ENCODE results near the gene GAS2.

GAS2 gene

DNA sequence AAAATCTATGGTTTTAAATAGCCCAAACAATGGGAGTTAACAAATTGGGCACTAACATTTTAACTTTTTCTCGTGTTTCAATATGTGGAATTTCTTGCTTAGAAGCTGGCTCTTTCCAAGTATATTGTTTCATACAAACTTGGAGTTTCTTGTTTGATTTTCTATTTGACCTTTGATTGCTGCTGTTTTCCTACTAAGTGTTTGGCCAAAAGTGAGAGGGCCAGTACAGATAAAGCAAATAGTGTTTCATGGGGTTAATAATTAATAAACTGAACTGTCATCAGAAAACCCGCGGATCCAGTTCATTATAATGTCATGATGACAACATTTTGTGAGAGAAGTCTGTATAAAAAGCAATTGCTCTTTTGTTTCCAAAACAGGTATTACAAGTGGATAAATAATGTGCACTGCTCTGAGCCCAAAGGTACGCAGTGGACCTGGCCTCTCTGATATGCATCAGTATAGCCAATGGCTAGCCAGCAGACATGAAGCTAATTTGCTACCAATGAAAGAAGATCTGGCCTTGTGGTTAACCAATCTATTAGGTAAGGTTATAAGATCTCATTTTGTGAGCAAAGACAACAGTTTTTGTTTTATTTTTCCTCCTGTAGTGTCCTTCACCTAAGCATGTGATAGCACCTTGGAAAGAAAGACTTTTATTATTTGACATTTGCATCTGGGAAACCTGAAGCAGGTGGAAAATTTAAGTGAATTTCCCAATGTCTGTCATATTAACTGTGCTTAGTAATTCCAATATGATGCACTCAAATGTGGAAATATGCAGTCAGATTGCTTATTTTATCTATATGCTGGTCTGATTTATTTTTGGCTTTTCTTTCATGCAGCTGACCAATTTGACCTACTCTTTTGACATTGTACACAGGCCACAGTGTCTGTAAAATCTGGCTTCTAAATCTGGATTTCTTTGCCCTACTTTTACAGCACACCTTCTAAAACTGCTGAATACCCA lies 8.3 kb downstream of the GAS2 start:
- no peak for DNase-seq

DNA sequence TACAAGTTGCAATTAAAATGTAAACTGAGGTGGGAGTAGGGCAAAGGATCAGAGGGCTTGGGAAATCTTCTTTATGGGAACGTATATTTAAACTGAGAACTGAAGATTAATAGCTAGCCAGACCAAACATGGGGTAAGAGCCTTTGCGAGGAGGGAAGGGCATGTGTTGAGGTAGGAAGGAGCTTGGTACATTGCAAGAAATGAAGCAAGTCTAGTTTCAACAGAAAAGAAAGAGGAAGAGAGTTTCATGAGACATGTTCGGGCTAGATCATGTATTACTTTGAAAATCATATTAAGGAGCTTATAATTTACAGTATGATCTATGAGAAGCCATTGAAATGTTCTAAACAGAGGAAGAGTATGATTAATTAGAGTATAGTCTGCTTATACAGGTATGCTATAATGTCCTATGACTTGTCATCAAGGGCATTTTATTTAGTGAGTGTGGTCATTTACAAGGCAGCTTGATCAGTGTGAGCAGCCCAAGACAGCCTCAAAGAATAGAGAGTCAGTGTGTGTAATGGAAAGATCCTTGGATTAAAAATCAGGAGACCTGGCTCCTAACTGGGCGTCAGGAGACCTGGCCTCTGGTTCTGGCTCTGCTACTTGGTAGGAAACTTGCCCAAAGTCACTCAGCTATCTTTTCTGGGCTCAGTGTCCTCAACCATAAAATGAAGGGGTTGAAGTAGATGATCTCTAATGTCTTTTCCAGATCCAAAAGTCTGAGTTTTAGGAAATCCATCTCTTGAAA lies 10.9 kb downstream of the GAS2 start:
- no peak for DNase-seq

DNA sequence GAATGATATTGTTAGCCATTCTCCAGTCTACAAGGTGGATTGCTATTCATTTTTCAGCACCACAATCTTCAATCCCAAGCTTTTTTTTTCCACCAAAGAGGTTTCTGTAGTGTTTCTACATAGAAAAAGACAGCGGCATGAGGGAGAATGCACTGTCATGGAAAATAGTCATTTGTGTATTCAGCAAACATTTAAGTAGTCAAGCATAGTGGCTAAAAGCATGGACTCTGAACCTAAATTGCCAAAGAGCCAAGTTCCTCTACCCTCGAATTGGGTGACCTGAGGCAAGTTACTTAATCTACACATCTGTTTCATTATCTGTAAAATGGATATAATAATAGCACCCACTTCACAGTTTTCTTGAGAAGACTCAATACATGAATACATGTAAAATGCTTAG lies 14.2 kb downstream of the GAS2 start:
- no peak for DNase-seq

DNA sequence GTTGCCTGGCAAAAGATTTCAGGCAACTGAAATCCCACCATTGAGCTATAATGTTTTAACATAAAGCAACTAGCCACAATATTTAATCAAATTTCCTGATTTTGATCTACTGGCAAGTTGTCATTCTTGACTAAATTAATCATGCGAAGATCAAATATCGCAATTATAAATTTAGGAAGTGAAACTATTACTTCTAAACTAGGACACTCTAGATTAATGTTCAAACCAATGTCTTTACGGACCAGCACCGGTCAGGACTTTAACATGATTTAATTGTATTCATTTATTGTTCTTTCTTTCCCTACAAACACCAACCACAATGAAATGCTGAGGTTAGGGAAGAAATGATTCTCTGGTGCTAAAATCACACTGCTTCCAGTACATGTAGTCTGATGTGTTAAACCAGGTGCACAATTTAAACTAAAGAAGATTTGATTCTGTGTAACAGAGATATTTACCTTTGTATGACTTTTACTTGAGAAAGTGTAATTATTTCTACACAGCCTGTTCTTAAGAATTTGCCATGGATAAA lies 14.9 kb downstream of the GAS2 start:
- no peak for DNase-seq

DNA sequence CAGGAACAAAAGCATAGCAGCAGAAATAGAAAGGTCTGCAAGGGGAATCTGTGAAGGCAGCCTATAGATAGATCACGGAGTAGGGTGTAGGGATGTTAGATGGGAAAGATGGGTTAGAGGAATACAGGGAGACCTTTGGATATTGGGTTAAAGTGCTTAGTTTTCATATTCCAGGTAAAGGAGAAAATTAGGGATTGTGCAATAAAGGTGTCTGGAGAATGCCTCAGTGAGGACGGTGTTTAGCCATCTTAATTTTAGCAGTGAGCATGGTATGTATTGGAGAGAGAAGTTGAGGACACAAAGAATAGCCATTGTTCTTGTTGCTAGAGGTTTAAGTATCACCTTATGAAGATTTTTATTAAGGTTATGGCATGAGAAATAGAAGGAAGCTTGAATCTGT lies 17.7 kb downstream of the GAS2 start:
- no peak for DNase-seq

DNA sequence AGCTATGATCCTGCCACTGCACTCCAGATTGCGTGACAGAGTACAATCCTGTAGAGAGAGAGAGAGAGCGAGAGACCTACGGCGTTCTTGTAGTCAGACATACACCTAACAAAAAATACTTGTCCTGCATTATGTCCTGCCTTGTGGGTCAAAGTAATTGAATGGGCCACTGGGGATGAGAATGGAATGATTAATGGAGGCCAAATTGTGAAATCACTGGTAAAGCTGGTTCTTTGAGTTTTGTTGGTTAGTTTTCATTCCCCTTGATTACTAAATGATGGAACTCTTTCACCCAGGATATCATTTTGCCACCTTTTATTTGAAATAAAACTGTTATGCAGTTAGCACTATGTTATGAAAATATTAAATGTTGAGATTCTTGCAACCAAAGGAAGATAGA lies 18.7 kb downstream of the GAS2 start:
- no peak for DNase-seq

DNA sequence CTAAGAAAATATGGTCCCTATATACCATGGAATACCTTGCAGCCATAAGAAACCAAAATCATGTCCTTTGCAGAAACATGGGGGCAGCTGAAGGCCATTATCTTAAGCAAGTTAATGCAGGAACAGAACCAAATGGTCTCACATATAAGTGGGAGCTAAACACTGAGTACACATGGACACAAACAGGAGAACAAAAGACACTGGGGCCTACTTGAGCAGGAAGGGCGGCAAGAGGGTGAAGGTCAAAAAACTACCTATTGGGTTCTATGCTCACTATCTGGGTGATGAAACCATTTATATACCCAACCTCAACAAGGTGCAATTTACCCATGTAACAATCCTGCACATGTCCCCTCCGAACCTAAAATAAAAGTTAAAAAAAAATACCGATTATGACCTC lies 22.5 kb downstream of the GAS2 start:
- DNase-seq, result no peak

DNA sequence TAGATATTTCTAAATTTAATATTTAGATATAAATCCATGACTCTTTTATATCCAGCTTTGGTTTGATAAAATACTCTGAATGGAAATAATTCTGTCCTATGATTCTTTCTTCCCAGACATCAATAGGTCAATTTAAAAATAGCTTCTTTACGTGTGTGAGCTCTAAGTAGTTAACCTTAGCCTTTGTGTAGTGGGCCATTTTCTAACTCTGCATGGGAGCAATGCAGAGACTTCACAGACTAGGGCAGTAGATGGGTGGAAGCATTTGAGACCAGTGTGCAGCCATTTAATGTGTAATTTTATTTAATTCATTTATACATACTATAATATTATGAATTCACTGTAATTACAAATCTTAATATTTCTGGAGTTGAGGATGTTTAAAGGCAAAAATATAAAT lies 23.8 kb downstream of the GAS2 start:
- DNase-seq, result no peak

DNA sequence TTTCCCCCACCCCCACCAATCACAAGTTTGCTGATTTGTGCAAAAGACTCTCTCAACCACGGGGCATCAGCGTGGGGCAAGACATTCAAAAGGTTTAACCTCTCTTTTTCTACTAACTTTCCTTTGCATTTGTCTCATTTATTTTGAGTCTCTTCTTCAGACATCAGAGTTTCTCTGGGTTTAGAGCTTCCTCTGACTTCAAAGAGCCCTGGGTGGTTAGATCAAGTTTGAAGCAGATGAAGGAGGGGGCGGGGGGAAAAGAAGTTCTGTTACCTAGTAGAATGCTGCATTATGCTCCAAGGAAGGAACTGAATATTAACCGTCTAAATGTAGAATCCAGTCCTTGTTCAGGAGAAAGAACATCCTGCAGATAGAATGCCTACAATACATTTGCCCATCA lies 24.5 kb downstream of the GAS2 start:
- no peak for DNase-seq

DNA sequence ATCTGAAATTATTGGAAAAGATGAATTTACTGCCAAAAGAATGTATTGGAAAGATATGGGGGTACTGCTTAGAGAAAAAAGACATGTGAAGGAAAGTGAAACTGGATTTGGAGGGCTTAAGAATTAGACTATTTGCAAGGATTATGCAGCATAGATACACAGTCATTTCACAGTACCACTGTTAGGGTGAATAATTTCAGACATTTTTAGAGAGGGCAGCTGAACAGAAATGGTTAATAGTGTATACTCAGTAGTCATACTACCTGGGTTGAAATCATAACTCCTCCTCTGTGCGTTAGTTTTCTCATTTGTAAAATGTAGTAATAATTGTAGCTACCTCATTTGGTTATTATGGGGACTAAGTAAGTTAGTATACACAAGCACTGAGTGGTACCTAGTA lies 33.0 kb downstream of the GAS2 start:
- DNase-seq, result no peak

DNA sequence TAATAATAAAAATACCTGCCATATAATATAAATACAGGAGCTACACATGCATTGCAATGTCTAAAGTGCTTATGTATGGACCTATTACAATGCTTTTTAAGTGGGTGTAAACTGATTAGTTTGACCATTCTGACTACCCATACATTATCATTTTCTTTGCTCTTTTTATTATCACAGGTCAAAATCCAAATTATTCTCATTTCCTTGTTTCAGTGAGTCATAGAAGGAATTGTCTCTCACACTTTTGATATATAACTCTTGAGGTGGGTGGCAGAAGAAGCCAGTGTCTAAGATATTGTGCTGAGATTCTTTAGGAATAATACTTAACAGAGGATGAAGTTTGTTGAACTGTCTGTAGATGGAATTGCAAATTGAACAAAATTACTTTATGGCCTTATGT lies 35.6 kb downstream of the GAS2 start:
- DNase-seq, result no peak

DNA sequence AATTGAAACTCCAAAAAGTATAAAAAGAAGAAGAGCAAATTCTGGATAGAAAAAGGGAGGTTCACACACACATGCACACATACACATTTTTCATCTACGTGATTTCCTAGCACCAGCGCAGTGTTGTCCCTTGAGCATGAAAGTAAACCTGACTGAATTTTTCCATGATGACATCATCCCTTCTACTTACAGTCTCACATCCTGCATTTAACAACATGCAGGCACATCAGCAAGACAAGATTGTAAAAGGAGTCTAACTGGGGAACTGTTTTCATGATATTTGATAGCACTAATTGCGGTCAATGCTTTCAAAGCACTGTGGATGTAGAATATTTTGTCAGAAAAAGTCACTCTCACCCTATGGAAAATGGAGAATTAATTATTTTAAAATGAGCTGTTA lies 36.6 kb downstream of the GAS2 start:
- peak; percentile 52 for DNase-seq

DNA sequence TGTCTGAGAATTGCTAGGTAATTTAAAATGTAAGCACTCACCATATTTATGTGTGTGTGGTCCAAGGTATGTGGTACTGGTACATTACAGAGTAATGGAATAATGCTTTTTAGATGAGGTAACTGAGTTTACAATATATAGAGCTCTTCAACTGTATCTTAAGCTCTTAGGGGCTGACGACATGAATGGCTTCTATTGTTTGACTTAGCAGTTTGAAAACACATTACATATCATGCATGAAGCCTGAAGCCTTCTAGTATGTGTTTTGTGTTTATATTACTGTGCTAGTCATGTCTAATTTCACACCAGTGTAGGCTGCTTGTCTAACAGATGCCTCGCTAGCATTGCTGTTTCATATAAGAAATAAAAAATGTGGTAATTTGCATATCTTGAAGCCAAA lies 37.2 kb downstream of the GAS2 start:
- DNase-seq, result peak; percentile 43

DNA sequence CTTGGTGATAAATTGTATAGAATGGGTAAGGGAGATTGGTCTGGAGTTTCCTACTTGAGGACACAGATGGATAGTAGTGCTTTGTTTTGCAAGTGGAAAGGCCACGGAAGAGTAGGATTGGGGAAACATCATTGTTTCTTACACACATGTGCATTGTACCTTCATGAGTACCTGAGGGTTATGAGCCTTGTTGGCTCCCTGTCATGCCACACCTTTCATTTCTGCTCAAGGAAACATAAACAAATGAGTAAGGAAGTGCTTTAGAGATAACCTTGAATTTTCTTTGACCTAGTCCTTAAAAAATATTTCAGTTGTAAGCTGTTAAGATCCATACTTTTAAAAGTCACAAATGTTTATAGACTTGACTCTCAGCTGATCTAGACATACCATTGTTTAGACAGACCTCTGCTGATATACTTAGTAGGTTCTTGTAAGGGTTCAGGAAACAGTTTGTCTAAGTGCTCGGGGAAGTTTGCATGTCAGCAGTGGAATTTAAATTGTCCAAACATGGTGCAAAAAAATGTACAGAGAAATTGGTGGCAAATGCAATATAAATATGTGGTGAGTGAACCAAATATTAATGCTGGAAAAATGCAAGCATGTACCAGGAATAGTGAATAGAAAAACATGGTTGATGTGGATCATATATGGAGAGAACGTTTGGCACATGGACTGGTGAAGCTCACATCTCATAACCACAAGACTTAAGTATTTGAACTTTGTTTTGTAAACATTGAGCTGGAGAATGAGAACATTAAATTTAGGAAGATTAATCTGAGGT lies 40.9 kb downstream of the GAS2 start:
- no peak for DNase-seq

DNA sequence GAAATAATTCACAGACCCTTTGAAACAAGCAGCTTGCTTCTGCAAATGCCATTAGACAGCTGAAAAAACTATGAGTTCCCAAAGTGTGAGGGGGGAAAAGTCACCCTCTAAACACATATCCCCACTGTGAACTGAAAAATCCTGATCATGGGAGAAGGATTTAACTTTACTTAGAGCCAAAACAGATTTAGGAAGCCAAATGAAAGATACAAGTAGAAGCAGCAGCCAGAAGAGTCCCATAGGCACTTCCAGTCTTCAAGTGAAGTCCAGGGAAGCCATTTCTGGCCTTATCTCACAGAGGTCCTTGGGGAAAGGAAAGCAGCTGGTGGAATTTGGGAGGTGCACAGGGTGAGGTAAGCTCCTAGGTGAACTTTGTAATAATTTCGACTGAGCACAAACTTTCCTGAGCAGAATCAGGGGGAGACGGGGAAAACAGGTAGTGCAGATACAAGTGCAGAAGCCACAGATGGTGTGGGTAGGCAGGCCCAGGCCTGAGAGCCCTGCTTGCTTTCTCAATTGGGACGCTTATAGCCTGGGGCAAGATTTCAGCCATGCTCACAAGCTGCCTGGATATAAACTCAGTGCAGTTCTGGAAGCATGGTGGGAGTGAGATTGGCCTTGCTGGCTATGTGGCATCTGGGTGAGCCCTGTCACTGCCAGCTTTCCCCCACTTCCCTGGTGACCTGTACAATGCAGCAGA lies 44.8 kb downstream of the GAS2 start:
- no peak for DNase-seq

DNA sequence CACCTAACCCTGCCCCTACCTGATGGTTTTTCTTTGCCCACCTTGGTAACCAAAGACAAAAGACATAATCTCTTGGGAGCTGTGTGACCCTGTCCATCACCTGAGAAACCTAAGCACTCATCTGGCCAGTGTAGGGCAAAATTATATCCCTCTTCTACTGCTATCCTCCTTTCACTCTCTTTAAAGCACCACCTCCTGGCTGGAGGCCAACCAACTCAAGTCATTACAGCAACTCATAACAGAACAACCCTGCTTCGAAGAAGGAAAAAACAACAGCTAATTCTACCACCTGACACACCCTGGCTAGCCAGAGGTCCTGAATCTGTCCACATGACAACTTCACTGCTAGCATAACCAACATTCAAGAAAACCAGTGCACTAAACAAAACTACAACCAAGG lies 45.5 kb downstream of the GAS2 start:
- no peak for DNase-seq

DNA sequence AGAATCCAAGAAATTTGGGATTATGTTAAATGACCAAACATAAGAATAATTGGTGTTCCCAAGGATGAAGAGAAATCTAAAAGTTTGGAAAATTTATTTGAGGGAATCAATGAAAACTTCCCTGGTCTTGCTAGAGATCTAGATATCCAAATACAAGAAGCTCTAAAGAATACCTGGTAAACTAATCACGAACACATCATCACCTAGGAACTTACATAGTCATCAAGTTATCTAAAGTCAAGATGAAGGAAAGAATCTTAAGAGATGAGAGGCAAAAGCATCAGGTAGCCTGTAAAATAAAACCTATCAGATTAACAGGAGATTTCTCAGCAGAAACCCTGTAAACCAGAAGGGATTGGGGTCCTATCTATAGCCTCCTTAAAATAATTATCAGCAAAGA lies 46.9 kb downstream of the GAS2 start:
- no peak for DNase-seq

DNA sequence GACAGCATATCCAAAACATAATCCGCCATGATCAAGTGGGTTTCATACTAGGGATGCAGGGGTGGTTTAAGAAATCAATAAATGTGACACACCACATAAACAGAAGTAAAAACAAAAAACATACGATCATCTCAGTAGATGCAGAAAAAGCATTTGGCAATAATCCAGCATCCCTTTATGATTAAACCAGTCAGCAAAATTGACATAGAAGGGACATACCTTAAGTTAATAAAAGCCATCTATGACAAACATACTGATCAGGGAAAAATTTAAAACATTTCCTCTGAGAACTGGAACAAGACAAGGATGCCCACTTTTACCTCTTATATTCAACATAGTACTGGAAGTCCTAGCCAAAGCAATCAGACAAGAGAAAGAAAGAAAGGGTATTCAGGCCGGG lies 49.6 kb downstream of the GAS2 start:
- DNase-seq, result no peak

DNA sequence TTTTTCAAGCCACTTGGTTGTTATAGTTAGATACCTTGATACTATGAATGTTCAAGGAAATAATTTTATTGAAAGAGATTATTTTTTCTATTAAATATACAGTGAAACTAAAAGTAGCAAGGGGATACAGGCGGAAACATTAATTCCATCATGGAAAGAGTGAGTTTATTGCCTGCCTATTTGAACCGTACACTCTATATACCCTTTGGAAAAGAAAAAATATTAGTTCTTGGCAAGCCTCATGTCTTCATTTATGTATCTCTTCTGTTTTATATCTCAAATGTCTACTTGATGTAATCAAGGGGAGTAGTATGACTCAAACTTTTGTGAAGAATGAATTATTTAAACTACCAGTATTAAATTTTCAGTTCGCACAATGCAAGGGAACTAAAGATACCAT lies 54.0 kb downstream of the GAS2 start:
- no peak for DNase-seq

DNA sequence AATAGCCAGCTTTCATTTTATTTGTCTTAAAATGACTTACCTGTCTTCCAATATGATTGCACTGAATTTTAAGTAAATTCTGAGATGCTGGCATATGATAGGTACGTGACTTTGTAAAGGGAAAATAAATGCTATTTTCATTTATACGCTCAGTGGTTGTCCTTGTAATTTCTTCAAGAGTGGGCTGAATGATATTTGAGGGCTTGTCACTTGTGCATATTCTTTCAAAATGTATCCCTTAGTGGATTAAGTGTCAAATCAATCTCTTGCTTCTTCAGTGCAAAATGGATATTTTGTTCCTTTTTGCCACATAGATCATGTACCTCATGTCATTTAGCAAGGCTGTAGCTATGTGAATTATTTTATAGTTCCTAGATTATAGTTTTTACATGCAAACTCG lies 56.9 kb downstream of the GAS2 start:
- no peak for DNase-seq

DNA sequence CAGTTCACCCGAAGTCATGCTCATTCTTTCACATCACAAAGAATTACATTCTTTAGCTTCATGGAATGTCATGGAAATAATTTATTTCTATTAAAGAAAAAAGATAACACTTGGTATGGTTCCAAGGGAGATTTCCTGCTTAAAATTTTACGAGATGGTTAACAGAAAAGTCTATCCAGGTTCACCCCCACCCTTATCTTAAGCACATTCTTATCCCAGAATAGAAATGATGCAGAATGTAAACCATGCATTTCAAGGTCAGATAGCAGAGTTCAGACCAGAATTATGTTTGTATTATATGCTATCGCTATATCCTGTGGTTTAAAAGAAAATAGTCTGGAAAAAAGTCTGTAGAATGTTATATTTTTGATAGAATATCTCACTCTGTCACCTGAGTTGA lies 58.7 kb downstream of the GAS2 start:
- DNase-seq, result no peak

DNA sequence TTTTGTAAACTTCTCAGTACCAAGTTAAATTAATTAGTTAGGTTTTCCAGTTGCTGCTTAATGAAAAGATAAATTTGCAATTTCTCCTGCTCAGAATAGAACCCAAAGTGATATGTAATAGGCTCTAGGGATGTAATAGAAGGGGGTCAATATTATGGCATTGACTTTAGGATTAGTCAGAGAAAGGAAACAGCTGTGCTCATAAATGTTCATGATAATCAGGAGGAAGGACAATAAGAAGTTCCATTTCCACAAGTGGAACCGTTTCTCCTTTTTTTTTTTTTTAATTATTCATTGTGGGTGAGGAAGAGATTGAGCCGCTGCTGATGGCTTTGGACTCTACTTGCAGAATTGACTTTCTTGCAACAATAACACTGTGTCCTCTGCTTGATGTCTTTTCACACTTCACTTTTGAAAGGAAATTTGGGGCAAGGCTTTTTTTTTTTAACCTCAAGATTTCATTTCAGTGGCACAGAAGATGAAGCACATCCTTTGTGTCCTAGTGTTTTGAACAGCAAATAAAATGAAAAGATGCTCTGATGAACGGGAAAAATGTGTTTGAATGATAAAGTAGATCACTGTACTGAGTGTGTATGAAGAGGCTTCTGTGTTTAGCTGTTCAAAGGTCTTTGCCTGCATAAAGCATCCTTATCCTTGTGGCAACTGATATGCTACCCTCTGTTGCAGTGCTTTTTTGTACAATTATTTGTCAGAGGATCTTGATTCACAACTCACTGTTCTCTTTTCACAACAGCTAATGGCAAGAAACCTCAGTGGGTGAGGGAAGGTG lies 62.4 kb downstream of the GAS2 start:
- peak; percentile 21 for DNase-seq

Measured in SHP77 treated with DMSO at 0.1 percent for 48 hours (cell line).